ENCODE measurements around the gene FAM180A. TPM values are rescaled to one million over a fixed set of nuclear protein-coding genes. Genes with fewer than 3 reads are reported as not detected.

Gene FAM180A
- 0.18 and 0.21 TPM in 2 replicates for polyA plus RNA-seq (2013)

- no peak within 1 kb of the TSS for H3K18ac ChIP-seq (ENCODE audit: low read length)
Observed at GRCh38 chr7:135748770-135749169, at the start of gene FAM180A. FAM180A (minus strand) TSS chr7:135748813; CDS start chr7:135748580, 233 bp downstream.

GRCh38 chr7:135798095-135798494 lies 49.5 kb upstream of the FAM180A start:
- Histone ChIP-seq H3K23ac (ENCODE audit: low read length) (no peak overlapping the region), H3K9ac (ENCODE audit: low read length) (no peak overlapping the region), H3K4me3 (ENCODE audit: low read depth, low read length) (no peak overlapping the region), H4K12ac (ENCODE audit: low read depth, low read length) (no peak overlapping the region), H3K4me2 (ENCODE audit: low read length) (no peak overlapping the region), H2BK120ac (ENCODE audit: insufficient read depth, low read length, poor library complexity) (peak overlapping the region; percentile 36), H3K36me3 (ENCODE audit: control insufficient read depth in 1 of 2, insufficient read depth in 2 of 2, low read length in 2 of 2) (no peaks in the 10 kb centered on the region), H3K4me1 (ENCODE audit: control insufficient read depth in 1 of 2, insufficient read depth in 2 of 2, low read length in 2 of 2) (peaks cover 0 to 3% of the 10 kb centered on the region in 2 experiments), H3K27me3 (ENCODE audit: insufficient read depth, low read length) (no peaks in the 10 kb centered on the region), H3K79me1 (ENCODE audit: low read length) (peaks cover 8% of the 10 kb centered on the region), H3K27ac (ENCODE audit: low read depth, low read length) (no peak overlapping the region), H3K4ac (ENCODE audit: low read depth, low read length) (no peak overlapping the region), H3K9me3 (ENCODE audit: insufficient read depth, low read depth, low read length) (peaks cover 3% of the 10 kb centered on the region), H4K91ac (ENCODE audit: low read depth, low read length) (peak overlapping the region; percentile 39), H3K79me2 (ENCODE audit: control insufficient read depth, insufficient read depth, low read length, poor library complexity) (no peaks in the 10 kb centered on the region), H2AFZ (ENCODE audit: insufficient read depth, low read length, poor library complexity) (no peak overlapping the region), H2BK12ac (ENCODE audit: low read length) (peak overlapping the region; percentile 84), H4K8ac (ENCODE audit: low read depth, low read length) (no peak overlapping the region), H2BK5ac (ENCODE audit: low read depth, low read length, poor library complexity) (no peak overlapping the region), H2AK5ac (ENCODE audit: low read length) (no peak overlapping the region), H3K14ac (ENCODE audit: low read length) (peak overlapping the region; percentile 49), H3K18ac (ENCODE audit: low read length) (no peak overlapping the region)
- no peak for DNase-seq
- WGBS (ENCODE audit: extremely low coverage, insufficient coverage, insufficient read length) = no CpG with 5 or more reads among the region's 4 CpGs

More at GRCh38 chr7:135748770-135749169, at the start of gene FAM180A:
- no peak for DNase-seq
- H3K79me1 ChIP-seq (ENCODE audit: low read length) = peaks cover 8% of the 10 kb centered on the region
- peak within 1 kb of the TSS; percentile 67 for H2BK12ac ChIP-seq (ENCODE audit: low read length)
- no peaks in the 10 kb centered on the region for H3K36me3 ChIP-seq (ENCODE audit: control insufficient read depth in 1 of 2, insufficient read depth in 2 of 2, low read length in 2 of 2)
- no peak within 1 kb of the TSS for H3K4me3 ChIP-seq (ENCODE audit: low read depth, low read length)
- peak within 1 kb of the TSS; percentile 42 for H4K91ac ChIP-seq (ENCODE audit: low read depth, low read length)
- H4K8ac ChIP-seq (ENCODE audit: low read depth, low read length) = no peak within 1 kb of the TSS
- H3K4ac ChIP-seq (ENCODE audit: low read depth, low read length) = no peak within 1 kb of the TSS
- H3K79me2 ChIP-seq (ENCODE audit: control insufficient read depth, insufficient read depth, low read length, poor library complexity) = no peaks in the 10 kb centered on the region
- H4K12ac ChIP-seq (ENCODE audit: low read depth, low read length) = no peak within 1 kb of the TSS
- H2AFZ ChIP-seq (ENCODE audit: insufficient read depth, low read length, poor library complexity) = no peak within 1 kb of the TSS
- H3K27ac ChIP-seq (ENCODE audit: low read depth, low read length) = no peak within 1 kb of the TSS
- no peak within 1 kb of the TSS for H2AK5ac ChIP-seq (ENCODE audit: low read length)
- H3K23ac ChIP-seq (ENCODE audit: low read length) = no peak within 1 kb of the TSS
- H3K9ac ChIP-seq (ENCODE audit: low read length) = no peak within 1 kb of the TSS
- H3K14ac ChIP-seq (ENCODE audit: low read length) = peak within 1 kb of the TSS; percentile 19
- no peak within 1 kb of the TSS for H3K4me2 ChIP-seq (ENCODE audit: low read length)
- WGBS (ENCODE audit: extremely low coverage, insufficient coverage, insufficient read length) = no CpG with 5 or more reads among the region's 11 CpGs
- H2BK120ac ChIP-seq (ENCODE audit: insufficient read depth, low read length, poor library complexity) = no peak within 1 kb of the TSS
- H2BK5ac ChIP-seq (ENCODE audit: low read depth, low read length, poor library complexity) = no peak within 1 kb of the TSS
- peaks cover 11 to 15% of the 10 kb centered on the region in 2 experiments for H3K4me1 ChIP-seq (ENCODE audit: control insufficient read depth in 1 of 2, insufficient read depth in 2 of 2, low read length in 2 of 2)
- no peaks in the 10 kb centered on the region for H3K9me3 ChIP-seq (ENCODE audit: insufficient read depth, low read depth, low read length)
- no peaks in the 10 kb centered on the region for H3K27me3 ChIP-seq (ENCODE audit: insufficient read depth, low read length)

- WGBS (ENCODE audit: extremely low coverage, insufficient coverage, insufficient read length) = no CpG with 5 or more reads among the region's 2 CpGs
Observed at GRCh38 chr7:135795846-135796570, 47.4 kb upstream of the FAM180A start.

GRCh38 chr7:135793841-135794240 lies 45.2 kb upstream of the FAM180A start:
- Histone ChIP-seq H3K27ac (ENCODE audit: low read depth, low read length) (no peak overlapping the region), H3K4ac (ENCODE audit: low read depth, low read length) (no peak overlapping the region), H4K12ac (ENCODE audit: low read depth, low read length) (no peak overlapping the region), H3K36me3 (ENCODE audit: control insufficient read depth in 1 of 2, insufficient read depth in 2 of 2, low read length in 2 of 2) (no peaks in the 10 kb centered on the region), H3K79me1 (ENCODE audit: low read length) (peaks cover 6% of the 10 kb centered on the region), H2BK12ac (ENCODE audit: low read length) (peak overlapping the region; percentile 46), H3K18ac (ENCODE audit: low read length) (no peak overlapping the region), H2AK5ac (ENCODE audit: low read length) (no peak overlapping the region), H2BK5ac (ENCODE audit: low read depth, low read length, poor library complexity) (no peak overlapping the region), H3K4me1 (ENCODE audit: control insufficient read depth in 1 of 2, insufficient read depth in 2 of 2, low read length in 2 of 2) (peaks cover 4 to 9% of the 10 kb centered on the region in 2 experiments), H3K79me2 (ENCODE audit: control insufficient read depth, insufficient read depth, low read length, poor library complexity) (no peaks in the 10 kb centered on the region), H4K8ac (ENCODE audit: low read depth, low read length) (no peak overlapping the region), H2AFZ (ENCODE audit: insufficient read depth, low read length, poor library complexity) (no peak overlapping the region), H3K9ac (ENCODE audit: low read length) (no peak overlapping the region), H3K14ac (ENCODE audit: low read length) (peak overlapping the region; percentile 32), H3K4me2 (ENCODE audit: low read length) (no peak overlapping the region), H3K4me3 (ENCODE audit: low read depth, low read length) (no peak overlapping the region), H3K9me3 (ENCODE audit: insufficient read depth, low read depth, low read length) (peaks cover 3% of the 10 kb centered on the region), H3K23ac (ENCODE audit: low read length) (no peak overlapping the region), H2BK120ac (ENCODE audit: insufficient read depth, low read length, poor library complexity) (peak overlapping the region; percentile 19), H3K27me3 (ENCODE audit: insufficient read depth, low read length) (no peaks in the 10 kb centered on the region), H4K91ac (ENCODE audit: low read depth, low read length) (peak overlapping the region; percentile 26)
- DNase-seq = no peak
- WGBS (ENCODE audit: extremely low coverage, insufficient coverage, insufficient read length) = no CpG with 5 or more reads among the region's 2 CpGs

More at GRCh38 chr7:135795846-135796570, 47.4 kb upstream of the FAM180A start:
- Histone ChIP-seq H4K8ac (ENCODE audit: low read depth, low read length) (no peak overlapping the region), H3K4me1 (ENCODE audit: control insufficient read depth in 1 of 2, insufficient read depth in 2 of 2, low read length in 2 of 2) (peaks cover 4 to 5% of the 10 kb centered on the region in 2 experiments), H2BK5ac (ENCODE audit: low read depth, low read length, poor library complexity) (no peak overlapping the region), H3K79me1 (ENCODE audit: low read length) (peaks cover 8% of the 10 kb centered on the region), H2BK12ac (ENCODE audit: low read length) (peak overlapping the region; percentile 87), H3K18ac (ENCODE audit: low read length) (no peak overlapping the region), H2AFZ (ENCODE audit: insufficient read depth, low read length, poor library complexity) (no peak overlapping the region), H3K9ac (ENCODE audit: low read length) (no peak overlapping the region), H4K91ac (ENCODE audit: low read depth, low read length) (peak overlapping the region; percentile 67), H3K27ac (ENCODE audit: low read depth, low read length) (no peak overlapping the region), H2AK5ac (ENCODE audit: low read length) (no peak overlapping the region), H3K4me2 (ENCODE audit: low read length) (no peak overlapping the region), H3K23ac (ENCODE audit: low read length) (no peak overlapping the region), H3K36me3 (ENCODE audit: control insufficient read depth in 1 of 2, insufficient read depth in 2 of 2, low read length in 2 of 2) (no peaks in the 10 kb centered on the region), H3K4ac (ENCODE audit: low read depth, low read length) (no peak overlapping the region), H3K9me3 (ENCODE audit: insufficient read depth, low read depth, low read length) (peaks cover 3% of the 10 kb centered on the region), H2BK120ac (ENCODE audit: insufficient read depth, low read length, poor library complexity) (peak overlapping the region; percentile 52), H3K27me3 (ENCODE audit: insufficient read depth, low read length) (no peaks in the 10 kb centered on the region), H3K79me2 (ENCODE audit: control insufficient read depth, insufficient read depth, low read length, poor library complexity) (no peaks in the 10 kb centered on the region), H3K14ac (ENCODE audit: low read length) (no peak overlapping the region), H3K4me3 (ENCODE audit: low read depth, low read length) (no peak overlapping the region), H4K12ac (ENCODE audit: low read depth, low read length) (no peak overlapping the region)
- no peak for DNase-seq
